Endothelial cell (in vitro differentiated cells): ENCODE data around the gene ITPRIPL2. TPM values are rescaled to one million over a fixed set of nuclear protein-coding genes. Genes with fewer than 3 reads are reported as not detected.

Experiments
- DNase-seq: peaks from one replicate; pipeline ENCODE4 v3.0.0; 2021; ENCODE audit warnings: low spot score
- H3K27ac Mint-ChIP-seq: one replicate; pipeline ENCODE4 v1.8.0; 2021; ENCODE audit warnings: mixed read lengths, inconsistent platforms; ENCODE audit not compliant: unreplicated experiment
- H3K27me3 Mint-ChIP-seq: one replicate; pipeline ENCODE4 v1.8.0; 2021; ENCODE audit warnings: mild to moderate bottlenecking, moderate library complexity, mixed read lengths, inconsistent platforms; ENCODE audit not compliant: unreplicated experiment
- H3K36me3 Mint-ChIP-seq: one replicate; pipeline ENCODE4 v1.8.0; 2021; ENCODE audit warnings: mild to moderate bottlenecking, low read depth, mixed read lengths, inconsistent platforms; ENCODE audit not compliant: unreplicated experiment
- H3K4me1 Mint-ChIP-seq: one replicate; pipeline ENCODE4 v1.8.0; 2021; ENCODE audit warnings: mild to moderate bottlenecking, mixed read lengths, inconsistent platforms; ENCODE audit not compliant: unreplicated experiment
- H3K4me3 Mint-ChIP-seq: one replicate; pipeline ENCODE4 v1.8.0; 2021; ENCODE audit warnings: mild to moderate bottlenecking, mixed read lengths, inconsistent platforms; ENCODE audit not compliant: unreplicated experiment
- H3K9me3 Mint-ChIP-seq: one replicate; pipeline ENCODE4 v1.8.0; 2021; ENCODE audit warnings: mixed read lengths, inconsistent platforms; ENCODE audit not compliant: unreplicated experiment
- total RNA-seq: library from RNA; stranded (reverse); fragmentation: NEBNext Ultra II Directional; extraction: Animal tissue kit (Norgen Biotek cat#: 25700); gene quantifications from one replicate; pipeline ENCODE4 v1.2.1, GENCODE V29; 2021; ENCODE audit not compliant: unreplicated experiment
- TF ChIP-seq, protein P1 (sequence below): fragments of 200-600 bp; sonication (generic); IDR thresholded peaks from one replicate; pipeline ENCODE4 v1.5.0; 2021; ENCODE audit warnings: antibody characterized with exemption; ENCODE audit not compliant: unreplicated experiment

Gene ITPRIPL2
- total RNA-seq, 1 donor from 2014 or later = 65.1 TPM

DNA sequence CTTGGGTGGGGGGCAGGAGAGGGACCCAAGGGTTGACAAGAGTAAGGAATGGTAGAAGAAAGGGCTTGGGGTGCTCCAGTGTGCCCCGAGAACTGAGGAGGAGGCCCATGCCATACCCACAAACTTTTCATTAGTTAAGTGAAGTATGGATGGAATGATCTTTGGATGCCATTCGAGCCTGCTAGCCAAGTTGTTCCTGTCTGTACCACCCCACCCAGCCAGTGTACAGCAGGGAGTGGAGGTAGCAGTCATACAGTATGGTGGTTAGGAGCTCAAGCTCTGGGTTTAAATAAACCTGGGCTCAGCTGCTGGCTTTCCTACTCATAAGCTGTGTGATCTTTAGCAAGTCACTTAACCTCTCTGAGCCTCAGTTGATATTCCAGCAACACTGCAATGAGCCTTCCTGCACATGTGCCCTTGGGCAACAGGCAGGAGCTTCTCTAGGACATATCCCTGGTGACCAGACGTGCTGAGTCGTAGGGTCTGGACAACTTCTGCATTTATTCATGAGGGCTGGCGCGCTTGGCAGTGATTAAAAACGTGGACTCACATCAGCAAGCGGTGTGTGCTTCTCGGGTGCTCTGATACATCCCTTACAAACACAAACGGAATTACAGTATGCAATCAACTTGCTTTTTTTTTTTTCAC, 22.9 kb downstream of the ITPRIPL2 start:
- TF ChIP-seq, protein P1, sequence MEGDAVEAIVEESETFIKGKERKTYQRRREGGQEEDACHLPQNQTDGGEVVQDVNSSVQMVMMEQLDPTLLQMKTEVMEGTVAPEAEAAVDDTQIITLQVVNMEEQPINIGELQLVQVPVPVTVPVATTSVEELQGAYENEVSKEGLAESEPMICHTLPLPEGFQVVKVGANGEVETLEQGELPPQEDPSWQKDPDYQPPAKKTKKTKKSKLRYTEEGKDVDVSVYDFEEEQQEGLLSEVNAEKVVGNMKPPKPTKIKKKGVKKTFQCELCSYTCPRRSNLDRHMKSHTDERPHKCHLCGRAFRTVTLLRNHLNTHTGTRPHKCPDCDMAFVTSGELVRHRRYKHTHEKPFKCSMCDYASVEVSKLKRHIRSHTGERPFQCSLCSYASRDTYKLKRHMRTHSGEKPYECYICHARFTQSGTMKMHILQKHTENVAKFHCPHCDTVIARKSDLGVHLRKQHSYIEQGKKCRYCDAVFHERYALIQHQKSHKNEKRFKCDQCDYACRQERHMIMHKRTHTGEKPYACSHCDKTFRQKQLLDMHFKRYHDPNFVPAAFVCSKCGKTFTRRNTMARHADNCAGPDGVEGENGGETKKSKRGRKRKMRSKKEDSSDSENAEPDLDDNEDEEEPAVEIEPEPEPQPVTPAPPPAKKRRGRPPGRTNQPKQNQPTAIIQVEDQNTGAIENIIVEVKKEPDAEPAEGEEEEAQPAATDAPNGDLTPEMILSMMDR = no peak
- peak overlapping the region; percentile 74 for H3K27ac Mint-ChIP-seq
- no peaks in the 10 kb centered on the region for H3K27me3 Mint-ChIP-seq
- no peaks in the 10 kb centered on the region for H3K36me3 Mint-ChIP-seq
- H3K9me3 Mint-ChIP-seq = no peaks in the 10 kb centered on the region
- no peak for DNase-seq
- peaks cover 48% of the 10 kb centered on the region for H3K4me1 Mint-ChIP-seq
- no peak overlapping the region for H3K4me3 Mint-ChIP-seq

GRCh38 chr16:19137201-19138128, 23.7 kb downstream of the ITPRIPL2 start:
- Mint-ChIP-seq H3K27ac (peak overlapping the region; percentile 74), H3K9me3 (no peaks in the 10 kb centered on the region), H3K36me3 (no peaks in the 10 kb centered on the region), H3K27me3 (no peaks in the 10 kb centered on the region), H3K4me3 (no peak overlapping the region), H3K4me1 (peaks cover 42% of the 10 kb centered on the region)
- TF ChIP-seq, protein P1 = no peak
- no peak for DNase-seq

GRCh38 chr16:19138601-19139000, 24.8 kb downstream of the ITPRIPL2 start:
- TF ChIP-seq, protein P1 = no peak
- H3K36me3 Mint-ChIP-seq = no peaks in the 10 kb centered on the region
- no peaks in the 10 kb centered on the region for H3K27me3 Mint-ChIP-seq
- peaks cover 35% of the 10 kb centered on the region for H3K4me1 Mint-ChIP-seq
- H3K27ac Mint-ChIP-seq = peak overlapping the region; percentile 68
- DNase-seq = peak; percentile 36
- H3K4me3 Mint-ChIP-seq = no peak overlapping the region
- H3K9me3 Mint-ChIP-seq = no peaks in the 10 kb centered on the region

GRCh38 chr16:19139436-19140091, 25.8 kb downstream of the ITPRIPL2 start:
- Mint-ChIP-seq H3K36me3 (no peaks in the 10 kb centered on the region), H3K4me1 (peaks cover 35% of the 10 kb centered on the region), H3K27ac (no peak overlapping the region), H3K27me3 (no peaks in the 10 kb centered on the region), H3K9me3 (no peaks in the 10 kb centered on the region), H3K4me3 (no peak overlapping the region)
- no peak for DNase-seq
- TF ChIP-seq, protein P1 = no peak
